HPDE6-E6E7 (cell line): ENCODE results near the gene HECTD1.
"Not testable (repeated sequence)": the region's sequence is repeated elsewhere in the genome, so short reads cannot be mapped to it uniquely, and the experiment has no call there.

Experiments used
- DNase-seq: peaks from one replicate; pipeline ENCODE4 v3.0.0; 2011; ENCODE audit warnings: missing footprints; ENCODE audit errors: extremely low spot score

The HECTD1 gene

DNA sequence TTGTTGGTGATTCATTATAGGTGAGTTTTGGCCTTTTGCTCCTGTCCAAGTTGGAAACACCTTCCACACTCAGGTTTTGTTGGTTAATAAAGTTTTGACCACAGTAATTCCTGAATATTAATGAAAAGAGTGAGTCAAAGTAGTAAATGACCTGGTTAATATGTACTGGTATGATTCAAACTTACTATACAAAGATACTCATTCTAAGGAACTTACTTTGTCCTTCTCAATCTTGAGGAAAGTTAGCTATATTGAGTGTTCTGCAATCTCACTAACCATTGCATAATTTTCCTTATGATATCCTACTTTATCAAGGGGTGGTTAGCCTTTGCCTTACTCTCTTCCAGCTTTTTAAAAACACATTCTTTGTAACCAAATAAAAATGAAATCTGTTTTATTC, 20.9 kb upstream of the HECTD1 start:
- DNase-seq: no peak

DNA sequence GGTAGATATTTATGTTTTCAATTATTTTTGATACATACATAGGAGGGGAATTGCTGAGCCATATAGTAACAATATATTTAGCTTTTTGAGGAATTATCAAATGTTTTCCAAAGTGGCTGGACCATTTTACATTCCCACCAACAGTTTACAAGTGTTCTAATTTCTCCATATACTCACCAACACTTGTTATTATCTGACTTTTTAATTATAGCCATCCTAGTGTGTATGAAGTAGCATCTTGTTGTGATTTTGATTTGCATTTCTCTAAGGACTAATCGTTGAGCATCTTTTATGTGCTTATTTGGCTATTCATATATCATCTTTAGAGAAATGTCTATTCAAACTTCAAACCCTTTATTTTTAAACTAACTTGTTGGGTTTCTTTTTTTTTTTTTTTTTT, 17.2 kb upstream of the HECTD1 start:
- no peak for DNase-seq

DNA sequence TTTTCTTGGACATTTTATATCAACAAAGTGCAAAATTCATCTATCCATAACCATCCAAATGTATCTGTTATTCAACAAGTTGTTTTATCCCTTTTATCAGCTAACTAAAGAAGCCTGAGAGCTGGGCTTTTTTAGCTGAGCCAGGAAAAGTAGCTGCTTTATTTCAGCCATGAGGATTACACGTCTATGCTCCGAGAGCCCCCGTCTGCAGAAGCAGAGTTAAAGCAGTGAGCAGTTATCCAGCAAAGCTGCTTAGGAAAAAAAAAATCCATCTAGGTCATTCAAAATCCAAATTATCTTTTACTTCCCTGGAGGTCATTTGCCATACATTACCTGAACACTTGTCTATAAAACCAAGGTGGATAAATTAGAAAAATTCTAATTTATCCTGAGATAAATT, 15.7 kb upstream of the HECTD1 start:
- no peak for DNase-seq

DNA sequence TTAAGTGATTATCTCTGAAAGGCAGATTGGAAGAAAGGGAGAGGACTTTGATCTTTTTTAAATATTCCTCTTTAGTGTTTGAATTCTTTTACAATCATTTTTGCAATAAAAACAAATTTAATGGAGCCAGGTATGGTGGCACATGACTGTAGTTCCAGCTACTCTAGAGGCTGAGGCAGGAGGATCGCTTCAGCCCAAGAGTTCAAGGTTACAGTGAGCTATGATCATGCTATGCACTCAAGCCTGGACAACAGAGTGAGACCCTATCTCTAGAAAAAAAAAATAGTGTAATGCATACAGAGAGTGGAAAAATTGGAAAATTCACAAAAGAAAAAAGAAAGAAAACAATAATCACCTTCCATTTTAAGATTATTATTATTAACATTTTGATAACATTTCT, 15.2 kb upstream of the HECTD1 start:
- DNase-seq: no peak

DNA sequence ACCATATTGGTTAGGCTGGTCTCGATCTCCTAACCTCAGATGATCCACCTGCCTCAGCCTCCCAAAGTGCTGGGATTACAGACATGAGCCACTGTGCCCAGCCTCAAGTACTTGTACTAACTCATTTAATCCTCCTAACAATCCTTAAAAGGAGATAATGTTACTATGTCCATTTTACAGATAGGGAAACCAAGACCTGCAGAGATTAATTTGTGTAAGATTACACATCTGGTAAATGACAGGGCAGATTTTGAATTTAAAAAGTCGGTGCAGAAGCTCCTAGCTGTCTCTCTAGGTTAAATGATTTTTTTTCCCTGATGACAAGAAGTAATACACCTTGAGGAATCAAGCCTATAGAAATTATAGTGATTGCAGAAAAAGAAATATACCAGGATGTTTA, 13.7 kb upstream of the HECTD1 start:
- no peak for DNase-seq

DNA sequence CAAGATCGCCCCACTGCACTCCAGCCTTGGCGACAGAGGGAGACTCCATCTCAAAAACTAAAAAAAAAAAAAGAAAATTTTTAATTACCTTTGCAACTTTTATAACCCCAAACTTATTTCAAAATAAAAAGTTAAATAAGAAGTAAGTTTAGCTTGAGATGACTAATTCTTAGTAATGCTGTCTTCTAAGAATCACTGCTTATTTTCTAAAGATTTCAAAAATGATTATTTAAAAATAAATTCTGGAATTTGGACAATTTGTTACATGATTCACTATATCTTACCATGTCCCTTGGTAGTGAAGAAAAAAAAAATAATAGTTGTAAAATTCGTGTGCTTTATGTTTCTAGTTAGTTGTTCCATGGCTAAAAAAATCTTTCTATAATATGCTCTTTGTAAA, 11.6 kb upstream of the HECTD1 start:
- no peak for DNase-seq

DNA sequence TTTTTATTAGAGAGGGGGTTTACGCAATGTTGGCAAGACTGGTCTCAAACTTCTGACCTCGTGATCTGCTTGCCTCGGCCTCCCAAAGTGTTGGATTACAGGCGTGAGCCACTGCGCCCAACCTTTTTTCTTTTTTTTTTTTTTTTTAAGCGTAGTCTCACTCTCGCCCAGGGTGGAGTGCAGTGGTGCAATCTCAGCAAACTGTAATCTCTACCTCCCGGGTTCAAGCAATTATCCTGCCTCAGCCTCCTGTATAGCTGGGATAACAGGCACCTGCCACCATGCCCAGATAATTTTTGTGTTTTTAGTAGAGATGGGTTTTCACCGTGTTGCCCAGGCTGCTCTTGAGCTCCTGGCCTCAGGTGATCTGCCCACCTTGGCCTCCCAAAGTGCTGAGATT, 8.8 kb upstream of the HECTD1 start:
- DNase-seq: no peak

DNA sequence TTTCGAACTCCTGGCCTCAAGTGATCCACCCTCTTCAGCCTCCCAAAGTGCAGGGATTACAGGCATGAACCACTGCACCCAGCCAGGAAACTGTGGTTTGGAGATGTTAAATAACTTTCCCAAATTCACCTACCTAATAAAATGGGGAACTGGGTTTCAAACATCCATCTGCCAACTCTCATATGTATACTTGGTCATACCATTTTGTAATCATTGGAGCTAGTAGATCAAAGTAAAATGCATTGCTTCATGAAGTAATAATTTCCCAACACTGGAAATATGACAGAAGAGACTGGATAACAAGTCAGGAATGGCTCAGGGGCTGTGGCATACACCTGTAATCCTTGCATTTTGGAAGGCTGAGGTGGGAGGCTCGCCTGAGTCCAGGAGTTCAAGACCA, 5.3 kb upstream of the HECTD1 start:
- no peak for DNase-seq

DNA sequence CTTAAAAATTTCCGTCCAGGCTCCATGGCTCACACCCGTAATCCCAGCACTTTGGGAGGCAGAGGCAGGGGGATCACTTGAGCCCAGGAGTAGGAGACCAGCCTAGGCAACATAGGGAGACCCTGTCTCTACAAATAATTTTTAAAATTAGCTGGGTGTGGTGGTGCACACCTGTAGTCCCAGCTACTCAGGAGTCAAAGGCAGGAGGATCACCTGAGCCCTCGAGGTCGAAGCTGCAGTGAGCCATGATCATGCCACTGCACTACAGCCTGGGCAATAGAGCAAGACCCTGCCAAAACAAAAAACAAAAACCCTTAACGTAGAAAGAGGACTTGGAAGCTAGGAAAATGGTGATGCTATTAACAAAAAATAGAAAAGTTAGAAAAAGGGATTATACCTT, 2.0 kb upstream of the HECTD1 start:
- DNase-seq: no peak

DNA sequence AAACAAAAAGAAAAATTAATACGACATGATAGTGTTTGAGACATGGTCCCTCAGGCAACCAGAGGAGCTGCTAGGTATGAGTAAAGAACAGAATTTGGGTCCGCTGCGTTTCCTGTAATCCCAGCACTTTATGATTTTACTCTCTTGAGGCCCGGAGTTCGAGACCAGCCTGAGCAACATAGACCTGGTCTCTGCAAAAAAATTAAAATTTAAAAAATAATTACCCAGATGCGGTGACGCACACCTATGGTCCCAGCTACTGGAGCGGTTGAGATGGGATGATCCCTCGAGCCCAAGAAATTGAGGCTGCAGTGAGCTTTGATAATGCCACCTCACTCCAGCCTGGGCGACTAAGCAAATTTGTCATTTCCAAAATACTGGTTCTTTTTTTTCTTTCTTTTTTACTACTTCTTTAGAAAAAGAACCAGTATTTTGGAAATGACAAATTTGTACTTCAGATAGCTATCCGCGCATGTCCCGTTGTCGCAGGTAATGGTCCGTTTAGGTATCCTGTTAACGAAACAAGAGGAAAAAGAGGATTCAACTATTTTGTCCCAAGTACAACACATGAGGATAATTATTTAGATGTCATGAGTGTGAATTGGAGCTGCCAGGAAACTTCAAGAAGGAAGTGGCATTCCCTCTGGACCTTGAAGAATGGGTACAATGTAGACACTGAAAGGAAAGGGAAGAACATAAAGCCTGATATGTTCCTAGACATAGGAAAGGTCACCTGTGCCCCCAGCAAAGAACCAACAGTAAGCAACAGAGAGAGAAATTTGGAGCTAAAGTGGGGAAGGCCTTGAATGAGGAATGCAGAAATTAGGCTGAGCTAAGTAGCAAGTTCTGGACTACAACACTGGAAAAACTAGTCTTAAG, 1.2 kb upstream of the HECTD1 start:
- DNase-seq: no peak

DNA sequence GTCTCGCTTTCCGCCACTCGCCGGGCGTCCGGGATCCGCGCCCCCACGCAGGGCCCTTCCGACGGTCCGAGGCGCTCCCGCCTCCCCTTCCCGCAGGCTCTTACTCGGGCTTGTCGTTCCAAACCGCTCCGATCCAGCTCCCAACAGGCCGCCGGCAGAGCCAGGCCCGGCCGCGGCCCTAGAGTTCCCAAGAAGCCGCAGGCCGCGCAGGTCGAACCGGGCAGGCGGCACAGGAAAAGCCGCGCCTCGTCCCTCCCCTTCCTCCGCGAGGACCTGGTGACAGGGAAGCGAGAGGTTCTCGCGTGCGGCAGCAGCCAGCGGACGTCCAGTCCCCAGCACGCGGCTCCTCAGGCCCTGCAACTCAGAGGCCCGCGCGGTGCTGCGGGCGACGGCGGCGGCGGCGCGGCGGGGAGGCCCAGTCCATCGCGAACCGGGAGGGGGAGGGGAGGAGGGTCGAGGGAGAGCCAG, 272 bp downstream of the HECTD1 start:
- no peak for DNase-seq

DNA sequence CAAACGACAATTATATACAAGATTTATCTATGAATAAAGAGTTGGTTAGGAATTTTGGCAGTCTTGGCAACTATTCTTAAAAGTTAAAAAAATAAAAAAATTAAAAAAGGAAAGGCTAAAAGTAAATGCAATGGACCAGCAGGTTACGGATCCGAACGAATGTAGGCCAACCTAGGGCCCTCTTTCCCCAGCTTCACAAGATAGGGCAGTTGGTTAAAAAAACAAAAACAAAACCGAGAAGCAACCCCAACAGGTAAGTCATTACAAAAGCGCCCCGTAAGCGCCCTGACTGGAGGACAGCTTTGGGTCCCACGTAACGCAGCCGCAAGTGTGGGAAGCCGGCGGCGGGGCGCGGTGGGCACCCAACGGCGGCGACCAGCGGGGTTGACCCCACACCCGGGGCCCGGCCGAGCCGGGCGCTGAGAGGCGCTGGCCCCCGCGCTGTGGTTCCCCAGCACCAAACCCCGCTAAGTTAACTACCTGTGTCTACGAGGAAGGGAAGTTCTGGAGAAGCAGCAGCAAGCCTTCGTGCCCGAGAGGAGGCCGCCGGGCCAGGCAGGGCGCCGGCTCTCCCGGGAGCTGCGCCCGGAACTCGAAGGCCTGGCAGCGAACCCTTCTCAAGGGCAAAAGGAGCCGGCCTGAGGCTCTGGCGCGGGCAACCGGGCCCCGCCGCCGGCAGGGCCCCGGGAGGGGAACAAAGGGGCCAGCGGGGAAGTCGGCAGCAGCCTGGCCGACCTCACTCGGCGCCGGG, 882 bp downstream of the HECTD1 start:
- DNase-seq: no peak

DNA sequence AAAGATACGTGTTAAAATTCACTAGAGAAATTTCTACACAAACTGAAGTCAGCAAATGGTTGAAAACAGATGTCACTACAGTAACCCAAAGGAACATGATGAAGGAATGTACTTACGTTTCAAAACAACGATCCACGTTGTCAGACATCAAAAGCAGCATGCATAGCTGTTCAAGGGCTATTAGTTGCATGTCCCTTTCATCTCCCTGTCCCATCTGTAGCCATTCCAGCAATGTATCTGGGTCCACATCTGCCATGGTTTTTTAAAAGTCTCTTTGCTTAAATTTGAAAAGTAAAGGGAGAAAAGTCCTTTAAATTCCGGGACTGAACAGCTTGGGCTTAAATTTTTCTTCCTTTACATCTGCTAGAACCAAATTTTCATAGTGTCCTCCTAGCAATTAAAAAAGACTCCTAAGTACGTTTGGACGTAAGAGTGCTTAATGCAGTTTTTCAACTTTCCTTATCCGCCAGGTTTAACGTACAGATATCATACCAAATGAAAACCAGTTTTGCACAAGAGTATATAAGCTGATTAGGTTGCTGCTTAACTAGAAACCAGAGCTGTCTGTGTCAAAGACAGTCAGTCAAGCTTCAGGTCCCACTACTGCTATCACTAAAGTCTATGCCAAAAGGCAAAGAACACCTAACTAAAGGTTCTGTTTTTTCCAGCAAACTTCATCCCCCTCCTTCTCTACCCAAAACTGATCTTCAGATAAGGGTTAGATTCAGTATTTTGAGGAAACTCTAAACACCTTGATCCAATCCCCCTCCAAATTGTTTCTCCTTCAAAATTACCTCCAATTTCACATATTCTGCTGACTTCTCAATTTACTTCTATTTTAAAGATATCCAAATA, 1.7 kb downstream of the HECTD1 start:
- DNase-seq: no peak

DNA sequence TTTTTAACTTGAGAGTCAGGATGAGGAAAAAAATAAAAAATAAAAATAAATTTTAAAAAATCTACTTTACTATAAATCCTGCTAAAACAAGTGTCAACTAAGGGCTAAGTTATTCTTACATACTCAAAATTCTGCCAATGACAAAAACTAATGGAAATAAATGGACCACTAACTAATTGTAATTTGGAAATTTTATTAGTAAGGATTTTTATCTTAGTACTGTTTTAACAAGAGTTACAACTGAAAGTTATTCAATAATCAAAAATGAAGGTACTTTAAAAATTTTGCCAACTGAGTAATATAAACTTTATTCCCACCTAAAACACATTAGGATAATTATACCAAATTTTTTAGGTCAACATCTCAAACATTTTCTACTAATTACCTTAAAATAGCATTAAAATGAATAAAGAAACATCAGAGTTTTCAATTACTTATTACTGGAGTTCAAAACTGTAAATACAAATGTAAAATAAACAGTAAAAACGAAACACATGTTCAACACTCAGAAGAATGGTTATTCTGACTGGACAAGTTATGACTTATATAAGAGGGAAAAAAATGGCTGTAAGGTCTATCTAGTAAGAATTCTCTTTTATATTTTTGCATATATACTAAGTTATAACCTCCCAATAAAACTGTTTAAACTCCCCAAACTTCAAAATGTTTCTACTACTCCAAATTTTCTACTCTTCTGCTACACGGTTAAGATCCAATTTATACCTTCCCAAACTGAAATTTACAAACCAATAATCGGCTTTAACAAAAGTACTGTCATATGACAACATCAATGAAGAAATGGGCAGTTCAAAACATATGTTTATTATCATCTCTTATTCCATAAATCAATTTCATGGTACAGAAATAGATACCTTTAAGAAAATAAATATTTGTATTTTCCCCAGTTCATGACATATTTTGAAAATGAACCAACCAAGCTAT, 2.7 kb downstream of the HECTD1 start:
- no peak for DNase-seq

DNA sequence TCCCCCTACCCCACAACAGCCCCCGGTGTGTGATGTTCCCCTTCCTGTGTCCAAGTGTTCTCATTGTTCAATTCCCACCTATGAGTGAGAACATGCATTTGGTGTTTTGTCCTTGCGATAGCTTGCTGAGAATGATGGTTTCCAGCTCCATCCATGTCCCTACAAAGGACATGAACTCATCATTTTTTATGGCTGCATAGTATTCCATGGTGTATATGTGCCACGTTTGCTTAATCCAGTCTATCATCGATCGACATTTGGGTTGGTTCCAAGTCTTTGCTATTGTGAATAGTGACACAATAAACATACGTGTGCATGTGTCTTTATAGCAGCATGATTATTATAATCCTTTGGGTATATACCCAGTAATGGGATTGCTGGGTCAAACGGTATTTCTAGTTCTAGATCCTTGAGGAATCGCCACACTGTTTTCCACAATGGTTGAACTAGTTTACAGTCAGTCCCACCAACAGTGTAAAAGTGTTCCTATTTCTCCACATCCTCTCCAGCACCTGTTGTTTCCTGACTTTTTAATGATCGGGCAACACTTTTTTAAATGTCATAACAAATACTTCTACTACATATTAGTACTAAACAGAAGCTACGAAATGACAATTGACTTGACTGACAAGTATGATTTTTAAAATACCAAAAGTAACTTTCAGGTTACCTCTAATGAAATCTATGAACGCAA, 3.5 kb downstream of the HECTD1 start:
- DNase-seq: not testable (repeated sequence)

DNA sequence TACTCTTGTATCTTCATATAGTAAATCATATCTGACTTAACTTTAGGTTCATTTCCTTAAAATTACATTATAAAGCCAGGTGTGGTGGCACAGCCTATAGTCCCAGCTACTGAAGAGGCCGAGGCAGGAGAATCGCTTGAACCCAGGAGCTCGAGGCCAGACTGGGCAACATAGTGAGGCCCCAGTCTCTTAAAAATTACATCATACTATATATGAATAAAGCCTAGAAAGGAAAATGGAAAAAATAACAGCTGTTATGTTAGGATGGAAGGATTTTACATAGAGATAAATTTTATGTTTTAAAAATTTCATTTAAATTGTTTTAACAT, 4.2 kb downstream of the HECTD1 start:
- DNase-seq: no peak

DNA sequence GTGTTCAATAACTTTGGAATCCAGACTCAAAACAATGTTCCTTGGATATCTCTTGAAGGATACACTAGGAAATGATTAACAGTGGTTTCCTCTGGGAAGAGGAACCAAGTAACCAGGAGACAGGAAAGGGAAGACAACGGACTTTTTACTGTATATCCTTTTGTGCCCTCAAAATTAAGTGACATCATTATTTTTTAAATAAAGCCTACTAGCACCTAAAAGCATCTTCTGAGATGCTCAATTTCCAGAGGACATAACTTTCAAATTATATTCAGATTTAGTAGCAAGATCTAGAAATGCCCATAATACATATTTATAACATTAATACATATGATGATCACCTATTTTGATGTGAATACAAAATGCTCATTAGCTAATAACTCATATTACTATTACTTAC, 6.5 kb downstream of the HECTD1 start:
- no peak for DNase-seq

DNA sequence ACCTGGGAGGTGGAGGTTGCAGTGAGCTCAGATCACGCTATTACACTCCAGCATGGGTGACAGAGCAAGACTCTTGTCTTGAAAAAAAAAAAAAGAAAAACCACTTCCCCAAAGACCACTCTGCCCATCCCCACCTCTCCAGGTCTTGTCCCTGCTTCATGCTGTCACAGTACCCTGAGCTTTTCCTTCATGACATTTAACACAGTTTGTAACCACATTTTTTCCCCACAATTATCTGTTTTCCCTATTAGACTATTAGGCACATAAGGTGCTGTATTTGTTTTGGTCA, 6.9 kb downstream of the HECTD1 start:
- no peak for DNase-seq

DNA sequence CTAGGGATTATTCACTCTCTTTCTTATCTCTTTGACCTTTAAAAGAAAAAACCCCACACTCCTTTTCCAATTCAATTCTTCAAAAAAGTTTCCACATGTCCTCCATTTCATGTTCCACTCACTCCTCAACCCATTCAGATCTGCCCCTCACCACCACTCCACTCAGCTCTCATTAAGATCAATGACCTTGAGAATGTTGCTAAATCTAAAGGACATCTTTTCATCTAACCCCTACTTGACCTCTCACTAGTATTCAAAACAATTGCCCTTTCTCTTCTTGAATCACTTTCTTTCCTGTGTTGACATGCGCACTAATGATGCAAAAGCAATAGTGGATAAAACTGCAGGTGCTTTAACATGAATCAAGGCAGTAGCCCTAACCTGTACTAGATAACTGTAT, 9.9 kb downstream of the HECTD1 start:
- no peak for DNase-seq

DNA sequence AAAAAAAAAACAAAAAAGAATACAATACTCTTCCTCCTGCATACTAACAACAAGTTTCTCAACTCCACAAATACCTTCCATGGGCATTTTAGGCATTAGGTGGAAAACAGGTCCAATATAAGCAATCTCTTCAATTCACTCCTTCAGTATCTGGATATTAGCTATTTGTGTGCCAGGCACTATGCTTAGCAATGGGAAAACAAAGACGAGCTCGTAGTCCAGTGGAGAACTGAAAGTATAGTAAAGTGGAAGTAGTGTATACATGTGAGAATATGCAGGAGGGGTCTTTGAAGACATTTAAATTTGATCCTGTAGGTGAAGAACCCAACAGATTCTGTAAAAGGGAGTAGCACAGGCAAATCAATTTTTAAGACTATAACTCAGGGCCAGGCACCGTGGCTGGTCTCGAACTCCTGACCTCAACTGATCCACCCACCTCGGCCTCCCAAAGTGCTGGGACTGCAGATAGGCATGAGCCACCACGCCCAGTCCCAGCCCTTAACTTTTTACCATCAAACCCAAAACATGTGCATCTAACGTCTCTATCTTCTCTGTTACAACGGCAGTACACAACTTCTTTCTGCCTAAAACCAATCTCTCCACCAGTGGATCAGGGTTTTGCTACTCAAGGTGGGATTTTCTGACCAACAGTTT, 10.6 kb downstream of the HECTD1 start:
- DNase-seq: no peak
